NCI-H2171 treated with DMSO at 0.1 percent for 48 hours (cell line): ENCODE results near the gene GALT.

ENCODE experiments used
- DNase-seq: peaks from one replicate; lab custom pipeline; 2025; lab: John Stamatoyannopoulos, UW

GALT gene

GRCh38 chr9:34646211-34647083 lies at the start of gene GALT:
Gene GALT (plus strand): TSS chr9:34646675. CDS start chr9:34646705, 30 bp downstream.
- DNase-seq, result peak; percentile 79

DNA sequence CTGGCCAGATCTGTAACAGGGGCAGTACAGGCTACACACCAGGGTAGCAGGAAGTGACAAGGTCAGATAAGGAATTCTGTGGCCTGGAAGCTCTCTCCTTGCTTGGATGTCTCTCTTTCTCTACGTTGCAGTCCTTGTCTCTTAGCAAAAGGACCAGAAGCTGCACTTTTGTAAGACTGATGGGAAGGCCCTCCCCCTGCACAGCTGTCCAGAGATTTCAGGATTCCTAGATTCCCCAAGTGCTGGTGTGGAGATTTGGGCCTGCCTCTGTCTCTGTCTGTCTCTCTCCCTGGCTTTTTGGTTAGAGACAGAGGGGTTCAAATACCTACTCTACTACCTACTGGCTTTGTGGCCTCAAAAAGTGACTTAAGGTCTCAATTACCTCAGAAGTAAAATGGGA lies 46.9 kb upstream of the GALT start:
- no peak for DNase-seq

GRCh38 chr9:34600908-34601307 lies 45.6 kb upstream of the GALT start:
- no peak for DNase-seq

GRCh38 chr9:34601937-34602573 lies 44.4 kb upstream of the GALT start:
- DNase-seq, result no peak

DNA sequence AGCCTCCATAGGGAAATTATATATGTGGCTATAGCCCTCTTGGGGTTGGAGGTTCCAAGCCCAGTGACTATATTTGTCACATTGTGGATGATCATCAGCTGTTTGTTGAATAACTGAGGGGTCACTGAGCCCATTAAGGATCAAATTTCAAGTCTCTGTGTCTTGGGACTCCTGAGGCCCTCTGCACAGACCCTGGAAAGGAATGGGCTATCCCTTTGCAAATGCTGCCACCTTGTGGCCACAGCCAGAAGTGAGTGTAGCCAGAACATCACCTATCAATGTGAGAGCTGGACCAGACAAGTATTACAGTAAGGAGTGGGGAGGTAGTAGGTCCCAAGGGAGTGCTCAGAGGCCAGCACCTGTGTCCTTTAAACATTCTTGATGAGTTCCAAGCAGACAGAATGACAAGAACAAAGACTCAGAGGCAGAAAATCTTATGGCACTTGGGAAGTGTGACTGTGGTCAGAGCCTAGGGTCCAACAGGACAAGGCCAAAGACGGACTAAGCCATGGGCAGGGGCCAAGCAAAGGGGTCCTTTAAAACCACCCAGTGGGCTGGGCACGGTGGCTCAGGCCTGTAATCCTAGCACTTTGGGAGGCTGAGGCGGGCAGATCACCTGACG lies 42.8 kb upstream of the GALT start:
- peak; percentile 48 for DNase-seq

DNA sequence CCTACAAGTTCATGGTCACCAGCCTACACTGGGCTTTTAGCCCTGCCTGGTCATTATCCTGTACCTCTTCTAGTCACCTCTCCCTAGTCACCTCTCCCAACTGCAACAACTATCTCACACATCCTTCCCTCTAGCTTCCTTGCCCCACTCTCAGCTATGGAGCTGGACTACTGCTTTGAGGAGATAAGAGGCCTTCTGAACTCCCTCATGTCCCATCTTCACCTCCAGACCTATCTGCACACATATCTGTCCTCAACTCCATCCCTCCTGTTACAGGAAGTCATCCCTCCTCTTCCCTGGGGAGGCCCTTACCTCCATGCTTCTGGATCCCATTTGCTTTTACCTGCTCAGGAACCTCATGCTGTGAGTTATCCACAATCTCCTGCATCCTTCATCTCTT lies 40.3 kb upstream of the GALT start:
- DNase-seq, result no peak

DNA sequence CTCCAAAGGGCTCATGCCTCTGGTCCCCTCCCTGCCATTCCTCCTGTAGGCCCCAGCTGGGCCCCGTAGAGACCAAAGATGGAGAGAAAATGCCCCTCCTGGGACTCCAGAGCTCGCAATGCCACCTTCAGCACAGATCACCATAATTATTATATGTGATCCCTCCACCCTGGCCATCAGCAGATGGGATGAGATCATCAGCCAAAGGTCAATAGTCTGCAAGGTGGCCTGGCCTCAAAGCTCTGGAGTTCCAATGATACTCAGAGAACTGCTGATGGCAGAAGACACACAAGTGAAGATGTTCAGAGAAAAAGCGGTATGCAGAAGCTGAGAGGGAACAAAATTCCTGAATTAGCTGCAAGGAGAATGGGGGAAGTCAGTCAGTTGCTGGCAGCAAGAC lies 39.6 kb upstream of the GALT start:
- no peak for DNase-seq

GRCh38 chr9:34607331-34607730 lies 39.1 kb upstream of the GALT start:
- DNase-seq, result no peak

DNA sequence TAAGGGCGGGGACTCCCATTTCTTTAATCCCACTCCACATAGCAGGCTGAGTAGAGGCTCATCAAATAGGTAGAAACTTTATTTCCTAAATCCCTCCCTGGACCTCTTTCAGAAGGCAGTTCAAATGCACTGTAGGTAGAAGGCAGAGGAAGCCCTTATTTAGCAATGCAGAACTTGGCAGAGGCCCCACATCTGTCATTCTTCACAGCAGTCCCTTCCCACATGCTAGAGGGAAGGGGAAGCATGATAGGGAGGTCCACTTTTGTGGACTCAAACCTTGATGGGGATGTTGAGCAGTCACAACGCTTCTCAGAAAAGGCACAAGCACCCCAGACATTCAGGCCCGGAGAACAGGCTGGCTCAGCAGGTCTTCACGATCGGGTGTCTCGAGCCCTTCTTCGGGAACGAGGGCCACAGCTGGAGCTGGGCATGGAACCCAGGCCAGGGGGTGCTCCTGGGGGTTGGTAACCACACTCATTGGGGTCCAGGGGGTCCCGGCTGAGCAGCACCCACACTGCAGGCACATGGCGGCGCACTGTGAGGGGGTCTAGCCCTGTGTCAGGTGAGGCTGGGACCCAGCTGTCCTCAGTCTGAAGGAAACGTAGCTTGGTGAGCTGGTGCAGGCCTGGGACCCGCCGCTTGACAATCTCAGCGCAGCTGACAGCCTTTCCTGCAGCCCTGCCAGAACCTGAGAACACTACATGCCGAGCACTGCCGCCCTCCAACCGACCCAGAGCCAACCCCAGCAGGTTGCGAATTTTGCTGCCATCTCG lies 35.9 kb upstream of the GALT start:
- DNase-seq, result no peak

DNA sequence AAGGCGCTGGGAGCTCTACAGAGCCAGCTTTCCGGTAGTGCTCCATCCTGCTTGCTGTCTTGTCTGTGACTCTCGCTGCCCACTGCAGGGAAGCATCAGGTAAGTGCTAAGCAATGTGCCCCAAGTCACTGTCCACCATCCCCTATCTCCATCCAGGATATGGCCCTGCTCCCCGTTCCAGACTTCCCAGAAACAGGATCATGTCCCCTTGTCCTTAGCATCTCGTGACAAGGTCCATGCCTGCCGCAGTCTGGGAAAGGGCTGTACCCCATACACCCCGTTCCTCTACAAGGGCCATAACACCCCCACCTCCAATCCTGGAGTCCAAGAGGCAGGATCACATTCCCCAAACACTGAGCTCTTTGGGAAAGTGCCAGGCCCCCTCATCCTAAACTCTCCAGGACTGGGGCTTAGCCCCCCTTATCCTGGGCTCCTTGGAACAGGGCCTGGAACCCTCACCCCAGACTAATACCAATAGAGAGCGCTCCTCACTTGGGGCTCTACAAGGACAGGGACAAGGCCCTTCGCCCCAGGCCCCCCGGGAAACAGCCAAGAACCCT lies 35.1 kb upstream of the GALT start:
- no peak for DNase-seq

DNA sequence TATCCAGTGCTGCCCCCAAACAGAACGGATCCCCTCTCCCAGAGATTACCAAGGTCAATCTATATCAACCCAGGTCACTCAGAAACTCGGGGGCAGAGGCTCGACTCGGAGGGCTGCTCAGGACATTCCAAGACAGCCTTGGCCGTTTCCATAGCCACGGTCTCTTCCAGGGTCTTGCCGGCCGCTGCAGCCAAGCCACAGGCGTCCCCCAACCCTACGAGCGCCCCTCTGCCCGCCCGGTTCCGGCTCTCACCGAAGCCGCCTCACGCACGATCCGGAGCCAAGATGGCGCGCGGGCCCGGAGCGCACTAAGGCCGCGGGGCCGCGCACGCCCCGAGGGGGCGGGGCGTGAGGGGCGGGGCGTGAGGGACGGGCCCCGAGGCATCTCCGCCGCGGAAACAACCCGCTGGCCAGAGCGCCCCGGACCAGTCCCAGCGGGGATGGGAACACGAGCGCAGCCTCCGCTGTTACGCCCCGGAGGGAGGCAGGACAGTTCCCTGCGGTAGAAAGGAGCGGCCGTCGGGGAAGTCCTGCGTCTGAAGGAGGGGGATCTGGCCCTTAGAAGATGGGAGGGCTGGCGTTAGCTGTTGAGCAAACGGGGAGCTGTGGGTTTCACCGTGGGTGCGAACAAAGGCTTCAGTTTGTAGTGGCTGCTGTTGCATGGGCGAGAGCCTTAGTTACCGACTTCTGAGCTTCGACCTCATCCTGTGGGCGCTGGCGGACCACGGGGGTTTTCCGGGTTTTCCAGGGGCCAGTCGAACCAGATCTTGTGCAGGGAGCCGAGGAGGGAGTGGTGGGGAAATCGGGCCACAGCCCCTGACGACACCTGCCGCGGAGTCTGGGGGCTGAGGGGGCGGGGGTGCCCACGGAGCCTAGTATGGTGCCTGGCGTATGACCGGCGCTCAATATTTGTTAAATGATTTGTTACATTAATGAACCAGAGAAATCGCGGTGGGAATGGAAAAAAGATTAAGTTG lies 34.4 kb upstream of the GALT start, which contains the start of gene RPP25L:
RPP25L (minus strand) TSS at position 287 of the 977 bp plus-strand sequence. CDS start 801 bp downstream, outside the sequence.
- DNase-seq, result peak; percentile 43

- peak; percentile 47 for DNase-seq
Measured at GRCh38 chr9:34612788-34613390, 33.6 kb upstream of the GALT start.

DNA sequence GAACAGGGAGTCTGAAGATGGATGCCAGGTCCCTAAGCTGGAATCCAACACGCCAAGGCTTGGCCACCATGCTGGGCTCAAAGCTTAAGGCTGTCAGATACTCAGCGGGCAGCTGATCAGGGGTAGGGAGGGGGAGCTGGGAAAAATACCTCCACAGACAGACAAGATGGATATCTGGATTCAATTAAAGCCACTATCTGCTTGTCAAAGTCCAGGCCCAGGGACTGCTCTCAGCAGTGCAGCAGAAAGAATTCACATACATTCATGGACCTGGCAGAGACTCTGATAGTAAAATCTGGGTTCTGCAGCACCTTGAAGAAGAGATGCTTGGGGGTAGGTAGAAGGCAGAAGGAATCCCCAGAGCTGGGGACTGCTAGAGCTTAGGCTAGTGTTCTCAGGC lies 31.3 kb upstream of the GALT start:
- no peak for DNase-seq

DNA sequence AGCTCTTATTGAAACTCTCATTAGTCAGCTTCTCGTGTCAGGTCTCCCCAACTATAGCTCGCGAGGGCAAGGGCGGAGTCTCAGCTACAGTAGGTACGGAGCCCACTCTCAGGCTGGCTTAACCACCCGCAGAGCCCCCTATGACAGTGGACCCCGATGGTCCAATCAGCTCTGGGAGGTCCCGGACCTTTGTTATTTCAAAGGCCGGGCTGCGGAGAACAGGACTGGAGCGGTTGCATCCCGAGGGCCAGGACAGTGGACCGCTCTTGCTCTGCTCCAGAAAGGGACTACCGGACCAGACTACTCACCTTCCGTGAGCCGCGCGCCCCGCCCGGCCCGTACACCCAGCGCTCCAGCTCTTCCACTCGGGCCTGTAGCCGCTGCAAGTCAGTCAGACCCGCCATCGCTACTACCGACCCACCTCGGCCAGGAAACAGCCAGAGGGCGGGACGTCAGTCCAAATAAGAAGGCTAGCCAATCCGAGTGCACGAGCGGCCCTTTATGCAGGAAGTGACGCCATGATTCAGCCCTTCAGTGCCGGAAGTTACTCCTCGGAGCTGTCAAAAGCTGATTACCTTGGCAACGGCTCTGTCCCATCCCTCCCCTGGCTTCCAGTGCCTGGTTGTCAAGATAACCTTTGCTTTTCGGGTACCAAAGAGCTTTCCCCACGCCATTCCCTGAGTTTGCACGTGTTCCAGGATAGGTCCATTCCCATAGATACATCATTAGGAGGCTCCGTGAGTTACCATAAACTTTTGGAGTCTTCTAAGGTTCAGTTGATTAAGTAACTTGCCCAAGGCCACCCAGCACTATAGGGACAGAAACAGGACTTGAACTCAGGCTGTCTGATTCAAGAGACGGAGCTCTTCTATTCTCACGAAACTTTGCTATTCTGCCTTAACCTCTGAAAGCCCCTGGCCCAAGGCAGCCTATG lies 26.1 kb upstream of the GALT start, which contains the start of gene DCTN3:
DCTN3 (minus strand) TSS at position 435 of the 934 bp plus-strand sequence; CDS start at position 404, 31 bp downstream.
- DNase-seq, result peak; percentile 87

GRCh38 chr9:34623374-34624235 lies 22.9 kb upstream of the GALT start:
- DNase-seq, result no peak

GRCh38 chr9:34624475-34625185 lies 21.8 kb upstream of the GALT start:
- DNase-seq, result no peak

DNA sequence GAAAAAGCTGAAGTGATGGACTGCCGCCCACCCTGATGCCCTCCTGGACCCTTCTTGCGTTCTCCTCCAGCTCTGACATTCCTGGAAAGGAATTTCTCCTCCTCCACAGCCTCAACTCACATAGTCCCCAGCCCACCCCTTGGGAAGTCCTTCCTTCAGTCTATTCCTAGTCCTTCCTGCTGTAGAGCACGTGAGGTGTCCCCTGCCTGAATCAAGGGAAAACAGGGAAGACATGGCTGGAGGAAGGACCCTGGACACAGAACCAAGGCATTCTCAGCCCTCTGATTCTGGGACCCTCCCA lies 21.3 kb upstream of the GALT start:
- no peak for DNase-seq
